A549 (cell line): ENCODE measurements around the gene TMPO.

ENCODE experiments used
- CHD4 ChIP-seq: fragments of 200-600 bp; sonication (generic); IDR thresholded peaks from 2 replicates; pipeline ENCODE4 v1.6.1; 2016; ENCODE audit warnings: antibody characterized with exemption, mild to moderate bottlenecking, borderline replicate concordance
- CTCF ChIP-seq: fragments of >200 bp; sonication (Bioruptor Twin); formaldehyde crosslinking; IDR thresholded peaks from 3 replicates; pipeline ENCODE4 v1.5.1; 2016
- EP300 ChIP-seq, 2 experiments: fragments of >200 bp; sonication (Bioruptor Twin); formaldehyde crosslinking; IDR thresholded peaks; 2 replicates in 1 of 2; 3 replicates in 1 of 2; pipeline ENCODE4 v1.6.1; 2016 to 2017
- KDM5A ChIP-seq: fragments of 200-600 bp; sonication (generic); IDR thresholded peaks from 2 replicates; pipeline ENCODE4 v1.6.1; 2016; ENCODE audit warnings: antibody characterized with exemption, mild to moderate bottlenecking
- MAFK ChIP-seq: fragments of 450-650 bp; IDR thresholded peaks from 2 replicates; pipeline ENCODE4 v1.6.1; 2014; ENCODE audit not compliant: partially characterized antibody
- MYC ChIP-seq: IDR thresholded peaks from 2 replicates; pipeline ENCODE4 v1.6.1; 2012; ENCODE audit warnings: mild to moderate bottlenecking, inconsistent platforms, low read length, improper control_type of control experiment, borderline replicate concordance
- NPAS2 ChIP-seq: fragments of 250-450 bp; sonication (Bioruptor Pico); IDR thresholded peaks from 2 replicates; pipeline ENCODE4 v1.8.0; 2022; ENCODE audit warnings: mild to moderate bottlenecking, moderate library complexity, borderline replicate concordance
- PBX3 ChIP-seq: IDR thresholded peaks from 2 replicates; pipeline ENCODE4 v1.6.1; 2012
- PHF8 ChIP-seq: fragments of 200-600 bp; sonication (generic); IDR thresholded peaks from 2 replicates; pipeline ENCODE4 v1.6.1; 2016; ENCODE audit warnings: low read depth, mild to moderate bottlenecking, antibody characterized with exemption, moderate library complexity, borderline replicate concordance
- REST ChIP-seq: fragments of 200-600 bp; sonication (generic); IDR thresholded peaks from 2 replicates; pipeline ENCODE4 v1.6.1; 2016; ENCODE audit warnings: antibody characterized with exemption, mild to moderate bottlenecking, moderate library complexity
- SREBF2 ChIP-seq: fragments of 450-650 bp; IDR thresholded peaks from 2 replicates; pipeline ENCODE4 v1.6.1; 2014; ENCODE audit warnings: mild to moderate bottlenecking, moderate library complexity
- USF2 ChIP-seq: fragments of 450-650 bp; IDR thresholded peaks from 2 replicates; pipeline ENCODE4 v1.6.1; 2014; ENCODE audit warnings: antibody characterized with exemption

- no peak for TF ChIP-seq CTCF
- no peak for TF ChIP-seq KDM5A
- no peak for TF ChIP-seq EP300 (IDR thresholded peaks at IDR 0.05)
- no peak for TF ChIP-seq MYC
- no peak for TF ChIP-seq NPAS2 (CRISPR knock-in tag)
- TF ChIP-seq REST: no peak
- no peak for TF ChIP-seq SREBF2
- no peak for TF ChIP-seq PHF8
- TF ChIP-seq USF2: no peak
- TF ChIP-seq PBX3: no peak
- no peak for TF ChIP-seq MAFK
- no peak for TF ChIP-seq CHD4
These were observed 18.4 kb downstream of the TMPO start for GRCh38 chr12:98533723-98534251.
